WTC11 (cell line): ENCODE data around the gene TUBA3E. TPM values are rescaled to one million over a fixed set of nuclear protein-coding genes. Genes with fewer than 3 reads are reported as not detected.
A peak's percentile ranks its signal among the peaks of the same experiment; 100 is the strongest.
"Not testable (repeated sequence)": the region's sequence is repeated elsewhere in the genome, so short reads cannot be mapped to it uniquely, and the experiment has no call there.

Experiments used
- ATAC-seq: fragments of 200-7000 bp; cut with Tn5 transposase; 2 replicates; pipeline ENCODE4 v1.10.0; 2021; ENCODE audit warnings: mild to moderate bottlenecking, moderate library complexity
- CTCF ChIA-PET: fragments of 300-600 bp; sonication (Branson Sonifier 250); formaldehyde crosslinking; loops from one replicate; lab custom pipeline; 2021; ENCODE audit warnings: antibody characterized with exemption; lab: Charles Lee
- POLR2A ChIA-PET: fragments of 350-600 bp; sonication (Branson Sonifier 250); formaldehyde crosslinking; loops from one replicate; lab custom pipeline; 2021; ENCODE audit warnings: antibody characterized with exemption; lab: Charles Lee
- DNase-seq: peaks from one replicate; pipeline ENCODE4 v3.0.0; 2021; ENCODE audit warnings: low spot score
- H3K27ac Mint-ChIP-seq: 2 replicates; pipeline ENCODE4 v1.8.0; 2021; ENCODE audit warnings: mixed read lengths
- H3K27me3 Mint-ChIP-seq: 2 replicates; pipeline ENCODE4 v1.8.0; 2021; ENCODE audit warnings: low read depth, mild to moderate bottlenecking, moderate library complexity, mixed read lengths
- H3K36me3 Mint-ChIP-seq: 2 replicates; pipeline ENCODE4 v1.8.0; 2021; ENCODE audit warnings: mixed read lengths
- H3K4me1 Mint-ChIP-seq: 2 replicates; pipeline ENCODE4 v1.8.0; 2022; ENCODE audit warnings: mixed read lengths
- H3K4me3 Mint-ChIP-seq: 2 replicates; pipeline ENCODE4 v1.8.0; 2021; ENCODE audit warnings: mild to moderate bottlenecking, moderate library complexity, mixed read lengths
- H3K9me3 Mint-ChIP-seq: 2 replicates; pipeline ENCODE4 v1.8.0; 2021; ENCODE audit warnings: mixed read lengths
- ATF1 ChIP-seq: sonication (generic); formaldehyde crosslinking; IDR thresholded peaks from 2 replicates; pipeline ENCODE4 v1.8.1; 2023; ENCODE audit warnings: mild to moderate bottlenecking, moderate library complexity, missing genetic modification reagents
- ATF6 ChIP-seq: sonication (generic); formaldehyde crosslinking; IDR thresholded peaks from 2 replicates; pipeline ENCODE4 v1.8.1; 2023; ENCODE audit warnings: mild to moderate bottlenecking, missing genetic modification reagents
- CBFB ChIP-seq: sonication (generic); formaldehyde crosslinking; IDR thresholded peaks from 2 replicates; pipeline ENCODE4 v1.8.1; 2022; ENCODE audit warnings: mild to moderate bottlenecking, low read depth, missing genetic modification reagents
- CTCF ChIP-seq: fragments of 200-600 bp; IDR thresholded peaks from 2 replicates; pipeline ENCODE4 v1.8.0; 2022; ENCODE audit warnings: antibody characterized with exemption
- ELF4 ChIP-seq: sonication (generic); formaldehyde crosslinking; IDR thresholded peaks from 2 replicates; pipeline ENCODE4 v1.8.1; 2022; ENCODE audit warnings: low read depth, mild to moderate bottlenecking, moderate library complexity, missing genetic modification reagents
- FOXJ3 ChIP-seq: sonication (generic); formaldehyde crosslinking; IDR thresholded peaks from 2 replicates; pipeline ENCODE4 v1.9.0; 2021; ENCODE audit warnings: missing genetic modification reagents, mild to moderate bottlenecking, borderline replicate concordance
- FOXP4 ChIP-seq: sonication (generic); formaldehyde crosslinking; IDR thresholded peaks from 2 replicates; pipeline ENCODE4 v1.8.0; 2022; ENCODE audit warnings: mild to moderate bottlenecking, missing genetic modification reagents
- HMGA2 ChIP-seq: fragments of 250-450 bp; sonication (Bioruptor Pico); IDR thresholded peaks from 2 replicates; pipeline ENCODE4 v1.4.0; 2021; ENCODE audit warnings: mild to moderate bottlenecking, moderate library complexity
- KAT7 ChIP-seq: sonication (generic); formaldehyde crosslinking; IDR thresholded peaks from 2 replicates; pipeline ENCODE4 v1.8.1; 2023; ENCODE audit warnings: missing genetic modification reagents, mild to moderate bottlenecking, borderline replicate concordance
- NFATC4 ChIP-seq: fragments of 250-450 bp; sonication (Bioruptor Pico); IDR thresholded peaks from 2 replicates; pipeline ENCODE4 v1.9.0; 2021; ENCODE audit warnings: mild to moderate bottlenecking
- OVOL2 ChIP-seq: fragments of 250-450 bp; sonication (Bioruptor Pico); IDR thresholded peaks from 2 replicates; pipeline ENCODE4 v1.9.0; 2021; ENCODE audit warnings: mild to moderate bottlenecking, borderline replicate concordance
- SP1 ChIP-seq: sonication (generic); formaldehyde crosslinking; conservative IDR thresholded peaks from 2 replicates; pipeline ENCODE4 v1.8.1; 2022; ENCODE audit warnings: missing genetic modification reagents
- TEAD1 ChIP-seq: sonication (generic); formaldehyde crosslinking; IDR thresholded peaks from 2 replicates; pipeline ENCODE4 v1.8.0; 2022; ENCODE audit warnings: mild to moderate bottlenecking, missing genetic modification reagents
- TP53 ChIP-seq: sonication (generic); formaldehyde crosslinking; IDR thresholded peaks from 2 replicates; pipeline ENCODE4 v1.8.1; 2023; ENCODE audit warnings: mild to moderate bottlenecking, missing genetic modification reagents
- USF1 ChIP-seq: sonication (generic); formaldehyde crosslinking; IDR thresholded peaks from 2 replicates; pipeline ENCODE4 v1.8.0; 2022; ENCODE audit warnings: mild to moderate bottlenecking, missing genetic modification reagents
- USF2 ChIP-seq: sonication (generic); formaldehyde crosslinking; IDR thresholded peaks from 2 replicates; pipeline ENCODE4 v1.8.1; 2023; ENCODE audit warnings: mild to moderate bottlenecking, missing genetic modification reagents, moderate library complexity
- ZNF423 ChIP-seq: fragments of 250-450 bp; sonication (Bioruptor Pico); IDR thresholded peaks from 2 replicates; pipeline ENCODE4 v2.1.2; 2022; ENCODE audit warnings: mild to moderate bottlenecking, moderate library complexity
- total RNA-seq: library from RNA; stranded (reverse); gene quantifications from 3 replicates; pipeline ENCODE4 v1.2.3, GENCODE V29; 2021

The TUBA3E gene
- total RNA-seq, 1 experiment from 2014 or later = not detected

GRCh38 chr2:130183512-130184373 lies 14.5 kb downstream of the TUBA3E start:
- ATAC-seq (no peak), DNase-seq (no peak)
- no peaks in the 10 kb centered on the region for H3K9me3 Mint-ChIP-seq
- TF ChIP-seq ATF1 (CRISPR knock-in tag) = no peak
- no peak for TF ChIP-seq OVOL2 (CRISPR knock-in tag)
- TF ChIP-seq ATF6 = no peak
- no peak for TF ChIP-seq CBFB (CRISPR knock-in tag)
- no peak for TF ChIP-seq ELF4
- TF ChIP-seq USF1 (CRISPR knock-in tag) = no peak
- TF ChIP-seq HMGA2 (CRISPR knock-in tag) = no peak
- TF ChIP-seq FOXJ3 (CRISPR knock-in tag) = no peak
- TF ChIP-seq NFATC4 (CRISPR knock-in tag) = no peak
- peak overlapping the region; percentile 66 for H3K4me3 Mint-ChIP-seq
- H3K27me3 Mint-ChIP-seq = no peaks in the 10 kb centered on the region
- no peak overlapping the region for H3K27ac Mint-ChIP-seq
- CTCF ChIA-PET = interaction anchor here (1.5 to 1.6 kb wide), 2 partner anchors 104 to 149 kb away, joined by 3 to 4 read pairs; no protein-coding TSS in a partner anchor
- H3K4me1 Mint-ChIP-seq = peaks cover 7% of the 10 kb centered on the region
- POLR2A ChIA-PET = no interaction called here
- H3K36me3 Mint-ChIP-seq = no peaks in the 10 kb centered on the region

- peak overlapping the region; percentile 66 for H3K4me3 Mint-ChIP-seq
- H3K27ac Mint-ChIP-seq, H3K36me3 Mint-ChIP-seq, H3K4me1 Mint-ChIP-seq, DNase-seq, ATAC-seq, H3K27me3 Mint-ChIP-seq, POLR2A ChIA-PET, H3K9me3 Mint-ChIP-seq: not testable (repeated sequence)
- TF ChIP-seq KAT7 = 0 out of 2 replicates have a peak, but pooled peaks have one; percentile 11
- CTCF ChIA-PET = interaction anchor here (1.5 kb wide), 1 partner anchor 150 kb away, joined by 4 read pairs; no protein-coding TSS in a partner anchor
These were observed 15.3 kb downstream of the TUBA3E start for GRCh38 chr2:130182826-130183511.

GRCh38 chr2:130181880-130182682 lies 16.2 kb downstream of the TUBA3E start, which contains the start of gene MZT2B:
Gene MZT2B, plus strand, starts transcription at chr2:130182262. Its CDS starts 21 bp downstream, at chr2:130182283.
- DNase-seq (peak; percentile 85), ATAC-seq (peak; percentile 74)
- Mint-ChIP-seq H3K4me3 (peak within 1 kb of the TSS; percentile 98), H3K27ac (peak within 1 kb of the TSS; percentile 94)
- H3K27me3 Mint-ChIP-seq, H3K36me3 Mint-ChIP-seq, H3K4me1 Mint-ChIP-seq, H3K9me3 Mint-ChIP-seq: not testable (repeated sequence)
- TF ChIP-seq ZNF423 (CRISPR knock-in tag) (peak; percentile 73; the same call in 1 of the 2 replicates), FOXP4 (CRISPR knock-in tag) (peak; percentile 86), TEAD1 (CRISPR knock-in tag) (peak; percentile 75; the same call in 1 of the 2 replicates), CTCF (peak; percentile 69; the same call in 1 of the 2 replicates), TP53 (CRISPR knock-in tag) (peak; percentile 56; the same call in 1 of the 2 replicates), SP1 (CRISPR knock-in tag) (peak; percentile 49), USF2 (CRISPR knock-in tag) (peak; percentile 16; the same call in 1 of the 2 replicates)
- ChIA-PET CTCF (interaction anchor here (0.8 to 1.5 kb wide), 9 partner anchors 71 to 615 kb away, joined by 3 to 10 read pairs (median 4); a partner anchor contains a TSS), POLR2A (interaction anchor here (1.0 to 1.5 kb wide), 2 partner anchors 160 to 161 kb away, joined by 5 to 6 read pairs; partner anchors contain the start of gene IMP4)
